ENCODE data around the gene SGMS1. TPM values are rescaled to one million over a fixed set of nuclear protein-coding genes. Genes with fewer than 3 reads are reported as not detected.

The SGMS1 gene
- total RNA-seq, 1 donor from 2014 or later: 54.7 TPM

DNA sequence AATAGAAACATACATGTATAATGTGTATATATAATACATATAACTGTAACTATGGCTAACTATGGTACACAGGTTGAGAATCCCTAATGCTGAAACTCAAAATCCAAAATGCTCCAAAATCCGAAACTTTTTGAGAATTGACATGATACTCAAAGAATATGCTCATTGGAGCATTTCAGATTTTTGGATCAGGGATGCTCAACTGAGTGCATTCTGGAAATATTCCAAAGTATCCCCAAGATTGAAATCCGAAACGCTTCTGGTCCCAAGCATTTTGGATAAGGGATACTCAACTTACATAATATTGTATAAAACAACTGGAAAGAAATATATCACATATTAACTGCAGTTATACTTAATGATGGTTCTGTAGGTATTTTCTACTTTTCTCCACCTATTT is 278.2 kb downstream of the SGMS1 start:
- DNase-seq (ENCODE audit: low spot score): no peak
- intact Hi-C loops (cut with DNase I): no loop called here
- ATAC-seq: no peak

DNA sequence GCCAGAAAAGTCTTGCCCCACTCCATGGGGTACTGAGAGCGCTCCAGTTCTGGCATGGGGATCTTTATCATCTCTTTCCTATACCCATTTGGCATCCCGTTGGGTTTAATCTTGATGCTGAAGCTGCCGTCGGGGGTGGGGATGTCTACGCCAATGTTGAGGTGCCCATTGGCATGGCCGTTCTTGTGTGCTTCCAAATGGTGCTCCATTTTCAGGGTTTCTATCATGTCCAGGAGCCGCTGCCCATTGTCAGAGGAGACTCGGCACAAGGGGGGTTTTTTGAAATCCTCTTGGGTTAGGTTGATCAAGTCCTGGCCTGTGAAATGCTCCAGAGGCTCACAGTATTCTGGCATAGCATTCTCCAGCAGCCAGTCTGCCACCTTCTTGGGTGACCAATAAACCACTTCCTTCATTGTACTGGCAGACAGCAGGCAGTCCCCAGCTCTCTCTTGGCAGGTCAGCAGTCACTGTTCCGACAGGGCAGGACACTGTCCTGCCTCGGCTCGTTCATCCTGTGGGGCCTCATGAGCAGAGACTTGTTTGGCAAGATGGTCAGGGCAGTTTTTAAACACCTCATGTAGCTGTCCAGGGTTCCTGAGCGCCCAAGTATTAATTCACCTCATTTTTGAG is 279.9 kb downstream of the SGMS1 start:
- intact Hi-C loops (cut with DNase I): no loop called here
- no peak for DNase-seq (ENCODE audit: low spot score)
- no peak for ATAC-seq

DNA sequence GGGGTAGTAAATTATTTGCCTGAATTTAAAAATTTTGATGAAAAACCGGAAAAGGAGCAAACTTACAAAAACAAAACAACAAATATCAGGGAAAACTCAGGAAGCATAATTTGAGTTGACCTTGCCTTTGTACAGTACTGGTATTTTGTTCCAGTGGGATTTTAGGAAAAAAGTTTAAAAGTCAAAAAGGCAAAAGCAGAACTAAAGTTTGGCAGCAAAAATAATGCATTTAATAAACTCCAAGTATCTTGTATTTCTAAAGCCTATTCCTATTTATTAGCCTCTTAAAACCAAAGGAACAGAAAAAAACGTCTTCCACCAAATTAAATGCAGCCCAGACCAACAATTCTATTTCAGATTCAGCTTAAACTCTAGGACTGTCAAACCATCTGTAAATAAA is 281.8 kb downstream of the SGMS1 start:
- ATAC-seq (no peak), DNase-seq (ENCODE audit: low spot score) (no peak)
- intact Hi-C loops (cut with DNase I): no loop called here

DNA sequence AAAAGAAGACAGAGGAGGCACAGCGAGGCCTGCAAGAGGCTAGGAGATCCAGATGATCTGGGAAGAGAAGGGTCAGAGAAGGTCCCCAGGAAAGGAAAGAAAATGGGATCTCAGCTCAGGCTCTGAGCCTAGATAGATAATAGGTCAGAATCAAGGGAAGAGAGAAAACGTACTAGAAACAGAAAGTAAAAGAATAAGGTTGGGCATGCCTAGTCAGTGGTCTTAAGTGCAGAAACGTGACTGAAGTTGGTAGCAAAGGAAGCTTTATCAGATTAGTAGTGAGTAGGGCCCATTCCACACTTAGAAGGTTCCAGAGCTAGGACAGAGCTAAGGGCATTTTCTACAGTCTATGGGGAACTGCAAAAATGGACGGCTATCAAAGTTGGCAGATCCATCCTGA is 287.6 kb downstream of the SGMS1 start:
- no peak for ATAC-seq
- no peak for DNase-seq (ENCODE audit: low spot score)
- intact Hi-C loops (cut with DNase I): no loop called here

DNA sequence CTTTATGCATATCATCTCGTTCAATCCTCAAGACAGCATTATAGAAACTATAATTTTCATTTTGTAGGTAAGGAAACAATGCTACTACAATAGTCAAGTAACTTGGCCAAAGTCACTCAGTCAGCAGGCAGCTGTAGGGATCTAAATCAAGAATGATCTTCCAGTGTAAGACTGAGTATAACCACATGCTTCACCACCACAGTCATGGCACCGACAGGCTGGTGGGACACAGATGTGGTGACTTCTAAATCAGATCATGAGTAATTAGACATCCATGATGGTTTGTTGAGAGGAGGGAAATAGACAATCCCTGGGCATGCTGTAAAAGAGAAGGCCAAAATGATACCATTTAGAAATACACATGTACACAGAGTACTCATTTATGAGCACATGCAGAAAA is 288.4 kb downstream of the SGMS1 start:
- intact Hi-C loops (cut with DNase I): no loop called here
- ATAC-seq: no peak
- no peak for DNase-seq (ENCODE audit: low spot score)

DNA sequence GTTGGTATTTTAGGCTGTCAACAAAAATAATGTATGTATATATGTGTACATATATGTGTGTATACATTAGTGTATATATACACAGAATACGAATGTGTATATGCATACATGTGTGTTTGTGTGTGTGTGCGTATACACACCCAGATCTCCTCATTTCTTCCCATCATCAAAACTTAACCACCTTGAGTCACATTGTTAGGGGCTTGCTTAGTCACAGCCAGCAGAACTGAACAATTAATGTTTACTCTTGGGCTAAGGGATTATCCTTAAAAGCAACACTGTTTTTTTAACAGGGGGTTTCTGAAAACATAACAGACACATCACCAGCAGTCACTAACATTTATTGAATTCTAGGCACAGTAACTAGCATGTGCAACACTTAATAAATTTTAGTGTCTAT is 289.5 kb downstream of the SGMS1 start:
- intact Hi-C loops (cut with DNase I): no loop called here
- DNase-seq (ENCODE audit: low spot score) (no peak), ATAC-seq (no peak)

DNA sequence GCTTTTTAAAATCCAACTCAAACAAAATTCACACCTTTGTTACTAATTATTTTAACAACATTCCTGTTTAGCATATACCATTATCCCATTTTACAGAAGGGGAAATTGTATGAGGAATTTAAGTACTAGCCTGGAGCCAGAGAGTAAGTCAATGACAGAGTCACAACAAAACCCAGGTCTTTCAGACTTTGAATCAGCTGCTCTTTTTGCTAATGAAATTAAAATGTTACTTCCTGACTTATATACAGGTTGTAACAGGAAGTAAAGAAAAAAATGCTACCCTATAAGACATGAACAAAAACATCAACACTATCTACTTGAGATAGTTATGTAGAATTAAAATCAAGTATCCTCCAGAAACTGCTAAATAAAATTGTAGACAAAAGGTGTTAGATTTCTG is 289.9 kb downstream of the SGMS1 start:
- no peak for ATAC-seq
- DNase-seq (ENCODE audit: low spot score): no peak
- intact Hi-C loops (cut with DNase I): no loop called here

DNA sequence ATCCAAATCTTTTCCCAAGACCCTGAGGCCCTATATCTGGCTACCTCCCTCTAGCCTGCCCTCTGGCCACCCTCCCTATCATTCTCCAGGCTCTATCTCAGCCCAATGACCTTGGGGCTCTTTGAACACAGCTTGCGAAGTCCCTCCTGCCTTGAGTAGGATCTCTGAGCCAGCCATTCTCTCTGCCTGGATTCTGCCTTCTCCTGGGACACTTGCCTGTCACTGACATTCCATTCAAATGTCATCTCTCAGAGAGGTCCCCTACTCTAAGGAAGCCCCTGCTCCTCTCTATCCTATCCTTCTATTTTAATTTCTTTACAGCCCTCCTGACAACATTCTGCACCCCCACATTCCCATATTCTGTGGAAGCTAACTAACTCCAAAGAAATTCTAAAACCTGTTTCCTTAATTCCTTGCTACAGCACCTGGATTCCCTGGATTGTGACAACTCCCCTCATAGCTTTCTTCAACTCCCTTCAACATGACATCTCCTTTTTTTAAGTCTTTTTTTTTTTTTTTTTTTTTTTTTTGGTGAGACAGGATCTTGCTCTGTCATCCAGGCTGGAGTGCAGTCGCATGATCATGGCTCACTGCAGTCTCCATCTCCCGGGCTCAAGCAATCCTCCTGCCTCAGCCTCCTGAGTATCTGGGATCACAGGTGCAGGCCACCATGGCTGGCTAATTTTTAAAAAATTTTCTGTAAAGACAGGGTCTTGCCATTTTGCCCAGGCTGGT is 291.5 kb downstream of the SGMS1 start:
- ATAC-seq: no peak
- intact Hi-C loops (cut with DNase I): no loop called here

DNA sequence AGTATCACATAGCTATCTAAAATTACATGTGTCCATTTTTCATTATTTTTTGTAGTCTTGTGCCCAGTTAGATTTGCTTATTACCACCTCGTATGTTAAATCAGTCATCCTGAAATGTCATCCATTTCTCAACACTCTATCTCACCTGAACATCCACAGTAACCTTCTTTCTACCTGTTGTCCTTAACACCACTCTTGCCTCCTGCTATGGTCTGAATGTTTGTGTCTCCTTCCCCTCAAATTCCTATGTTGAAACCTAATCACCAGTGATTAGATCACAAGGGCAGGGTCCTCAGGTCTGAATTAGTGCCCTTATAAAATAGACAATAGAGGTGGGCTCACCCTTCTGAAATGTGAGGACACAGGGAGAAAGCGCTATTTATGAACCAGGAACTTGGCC is 292.3 kb downstream of the SGMS1 start:
- ATAC-seq (no peak), DNase-seq (ENCODE audit: low spot score) (no peak)
- intact Hi-C loops (cut with DNase I): no loop called here

More for the DNA sequence above, 291.5 kb downstream of the SGMS1 start:
- no peak for DNase-seq (ENCODE audit: low spot score)

DNA sequence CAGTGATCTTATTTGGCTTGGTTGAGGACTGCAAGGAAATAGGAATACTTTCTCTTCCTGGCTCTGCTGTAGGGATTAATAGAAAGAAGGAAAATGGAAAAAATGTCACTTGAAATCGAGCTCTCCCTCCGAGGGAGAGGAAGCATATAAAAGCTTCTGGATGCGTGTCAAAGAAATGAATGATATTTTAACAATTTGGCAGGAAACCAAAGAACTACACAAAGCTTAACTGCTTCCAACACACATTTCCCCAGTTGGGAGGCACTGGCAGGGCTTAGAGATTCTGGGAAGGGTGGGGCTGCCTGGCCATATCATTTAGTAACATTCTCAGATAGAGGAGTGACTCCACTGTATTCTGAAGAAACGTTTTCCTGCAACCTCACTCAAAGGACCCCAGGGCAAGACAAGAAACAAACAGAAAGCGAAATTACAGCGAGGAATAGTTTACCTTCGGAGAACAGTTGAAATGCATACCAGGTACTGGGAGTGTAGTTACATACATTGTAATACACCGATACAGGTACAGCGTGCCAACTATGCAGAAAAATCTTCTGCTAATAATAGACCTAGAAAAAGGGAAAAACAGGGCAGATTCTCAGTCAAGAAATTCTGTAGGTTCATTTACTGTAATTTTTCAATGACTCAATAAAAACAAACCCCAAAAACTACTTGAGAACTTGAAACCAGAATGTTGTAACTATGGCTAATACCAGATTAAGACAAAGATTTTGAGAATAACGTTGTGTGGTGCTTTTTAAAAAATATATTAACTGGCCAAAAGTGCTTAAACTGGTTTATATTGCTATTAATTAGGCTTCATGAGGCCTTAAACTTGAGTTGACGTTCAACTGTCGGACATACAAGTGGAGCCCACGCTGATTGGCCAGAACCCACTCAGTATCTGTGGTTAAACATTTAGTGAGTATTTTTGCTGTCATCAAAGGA is 296.7 kb downstream of the SGMS1 start:
- intact Hi-C loops (cut with DNase I): no loop called here
- no peak for DNase-seq (ENCODE audit: low spot score)
- peak; percentile 86 for ATAC-seq

DNA sequence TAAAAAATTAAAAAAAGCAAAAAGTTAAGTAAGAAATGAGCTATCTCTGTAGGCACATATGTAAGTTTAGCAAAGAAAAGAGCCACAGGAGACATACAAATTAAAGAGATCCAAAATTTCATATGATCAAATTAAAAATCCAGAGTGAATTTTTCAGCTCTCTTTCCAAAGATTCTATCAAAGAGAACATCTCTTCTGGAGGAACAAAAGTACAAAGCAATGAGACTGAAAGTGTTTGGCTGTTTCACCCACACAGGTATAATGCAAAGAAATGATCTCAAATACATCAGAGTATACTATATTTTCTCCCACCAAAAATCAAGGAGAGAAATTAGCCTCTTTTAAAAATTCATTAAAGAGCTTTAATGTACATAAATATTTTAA is 297.6 kb downstream of the SGMS1 start:
- intact Hi-C loops (cut with DNase I): no loop called here
- ATAC-seq (no peak), DNase-seq (ENCODE audit: low spot score) (no peak)

DNA sequence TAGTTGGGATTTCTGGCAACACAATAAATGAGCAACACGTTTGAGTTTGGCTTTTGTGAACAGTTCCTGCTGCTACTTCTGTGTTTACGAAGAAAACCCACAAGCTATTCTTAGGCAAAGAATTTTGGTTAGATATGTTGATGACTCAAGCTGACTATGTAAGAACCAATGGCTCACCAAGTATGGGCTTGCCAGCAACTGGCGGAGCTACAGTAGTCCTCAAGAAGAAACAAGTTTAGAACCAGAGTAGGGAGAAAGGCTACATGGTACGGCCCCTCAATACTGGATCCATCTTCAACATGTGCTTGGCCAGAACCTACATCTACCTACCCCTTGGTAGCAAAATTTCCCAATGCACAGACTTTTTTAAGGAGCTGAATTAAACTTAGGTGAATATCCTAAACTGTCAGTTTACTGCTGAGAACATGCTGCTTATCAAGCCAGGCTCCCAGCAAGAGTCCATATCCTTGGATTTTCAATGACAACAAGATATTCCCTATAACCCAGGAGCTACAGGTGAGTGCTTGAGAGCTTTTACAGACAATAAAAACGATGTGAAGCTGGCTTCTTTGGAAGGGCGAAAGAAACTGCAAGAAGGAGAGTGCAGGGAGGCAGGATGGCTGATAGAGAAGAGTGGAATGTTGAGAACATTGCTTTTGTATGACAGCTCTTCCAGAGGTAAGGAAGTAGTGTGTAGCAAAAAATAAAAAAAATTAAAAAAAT is 298.1 kb downstream of the SGMS1 start:
- intact Hi-C loops (cut with DNase I): no loop called here
- DNase-seq (ENCODE audit: low spot score) (no peak), ATAC-seq (peak; percentile 70)

DNA sequence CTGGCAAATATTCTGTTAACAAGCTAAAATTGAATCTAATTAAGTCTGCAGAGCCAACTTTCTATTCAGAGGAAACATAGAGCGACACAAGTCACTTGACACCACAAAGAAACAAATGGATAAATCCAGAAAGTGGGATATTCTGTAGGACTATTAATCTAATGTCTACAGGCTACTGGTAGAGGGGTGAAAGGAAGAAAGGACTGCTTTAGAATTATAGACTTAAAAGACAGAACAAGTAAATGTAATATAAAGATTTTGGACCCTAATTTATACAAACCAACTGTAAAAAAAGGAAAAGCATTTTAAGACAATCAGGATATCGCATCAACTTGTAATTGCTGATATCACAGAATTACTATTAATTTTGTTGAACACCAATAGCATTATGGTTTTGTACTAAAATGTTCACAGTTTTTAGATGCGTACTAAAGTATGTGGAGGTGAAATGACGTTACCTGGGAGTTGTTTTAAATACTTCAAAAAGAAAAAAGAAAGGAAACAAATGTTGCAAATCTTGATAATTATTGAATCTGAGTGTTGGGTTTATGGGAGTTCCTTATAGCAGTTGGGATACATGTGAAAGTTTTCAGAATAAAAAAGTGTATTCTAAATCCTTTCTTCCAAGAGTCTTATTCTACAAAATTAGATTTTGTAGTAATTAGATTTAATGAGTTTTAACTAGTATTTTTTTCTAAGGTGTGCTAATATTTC is 298.9 kb downstream of the SGMS1 start:
- intact Hi-C loops (cut with DNase I): no loop called here
- no peak for ATAC-seq
- DNase-seq (ENCODE audit: low spot score): no peak

DNA sequence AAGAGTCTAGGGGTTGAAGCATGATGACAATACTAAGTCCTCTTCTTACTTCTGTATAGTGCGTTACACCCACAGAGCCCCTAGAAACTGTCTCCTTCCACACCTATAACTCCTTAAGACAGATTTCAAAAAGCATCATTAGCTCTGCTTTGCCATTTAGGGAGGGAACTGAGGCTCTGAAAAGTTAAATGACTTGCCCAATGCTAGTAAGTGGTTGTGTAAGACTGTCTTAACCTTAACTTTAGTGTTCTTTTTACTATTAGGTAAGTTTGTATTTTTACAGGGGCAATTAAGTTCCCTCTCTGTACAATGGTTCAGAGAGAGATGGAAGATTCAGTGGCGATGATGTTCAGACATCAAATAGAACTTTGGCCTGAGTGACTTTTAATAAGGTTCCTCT is 299.7 kb downstream of the SGMS1 start:
- DNase-seq (ENCODE audit: low spot score) (no peak), ATAC-seq (no peak)
- intact Hi-C loops (cut with DNase I): no loop called here

DNA sequence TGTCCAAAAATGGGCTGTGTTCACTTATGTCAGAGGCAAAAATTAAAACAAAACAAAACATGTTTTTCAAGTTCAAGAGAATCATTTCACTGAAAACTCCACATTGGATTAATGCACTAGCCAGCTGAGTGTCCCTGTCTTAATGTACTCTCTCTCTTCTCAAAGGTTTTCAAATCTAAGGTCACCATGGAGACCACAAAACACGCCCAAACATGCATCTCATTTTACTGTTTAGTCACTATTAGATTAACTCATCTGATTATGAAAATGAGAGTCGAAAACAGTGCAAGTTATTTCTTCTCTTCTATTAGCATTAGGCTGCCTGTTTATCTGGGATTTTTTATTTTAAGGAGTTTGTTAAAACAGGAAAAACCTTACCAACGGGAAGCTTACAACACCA is 301.7 kb downstream of the SGMS1 start:
- intact Hi-C loops (cut with DNase I): no loop called here
- ATAC-seq: no peak
- no peak for DNase-seq (ENCODE audit: low spot score)

DNA sequence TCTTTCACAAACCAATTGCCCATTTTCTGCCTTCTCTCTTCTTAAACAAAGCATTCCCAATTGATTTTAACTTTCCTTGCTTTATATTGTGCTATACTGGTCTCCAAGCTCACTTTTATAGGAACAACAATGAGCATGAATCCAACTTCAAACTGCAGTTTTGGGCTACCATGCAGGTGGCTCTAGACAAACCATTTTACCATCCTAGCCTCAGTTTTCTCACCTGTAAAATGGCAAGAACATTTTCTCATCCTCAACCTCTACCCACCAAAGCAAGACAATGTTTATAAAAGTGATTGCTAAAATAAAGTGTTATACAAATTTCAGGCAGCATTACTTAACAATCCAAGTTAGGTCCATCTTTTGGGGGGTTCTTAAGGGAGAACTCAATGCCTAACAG is 305.6 kb downstream of the SGMS1 start:
- ATAC-seq: no peak
- intact Hi-C loops (cut with DNase I): no loop called here
- DNase-seq (ENCODE audit: low spot score): no peak

DNA sequence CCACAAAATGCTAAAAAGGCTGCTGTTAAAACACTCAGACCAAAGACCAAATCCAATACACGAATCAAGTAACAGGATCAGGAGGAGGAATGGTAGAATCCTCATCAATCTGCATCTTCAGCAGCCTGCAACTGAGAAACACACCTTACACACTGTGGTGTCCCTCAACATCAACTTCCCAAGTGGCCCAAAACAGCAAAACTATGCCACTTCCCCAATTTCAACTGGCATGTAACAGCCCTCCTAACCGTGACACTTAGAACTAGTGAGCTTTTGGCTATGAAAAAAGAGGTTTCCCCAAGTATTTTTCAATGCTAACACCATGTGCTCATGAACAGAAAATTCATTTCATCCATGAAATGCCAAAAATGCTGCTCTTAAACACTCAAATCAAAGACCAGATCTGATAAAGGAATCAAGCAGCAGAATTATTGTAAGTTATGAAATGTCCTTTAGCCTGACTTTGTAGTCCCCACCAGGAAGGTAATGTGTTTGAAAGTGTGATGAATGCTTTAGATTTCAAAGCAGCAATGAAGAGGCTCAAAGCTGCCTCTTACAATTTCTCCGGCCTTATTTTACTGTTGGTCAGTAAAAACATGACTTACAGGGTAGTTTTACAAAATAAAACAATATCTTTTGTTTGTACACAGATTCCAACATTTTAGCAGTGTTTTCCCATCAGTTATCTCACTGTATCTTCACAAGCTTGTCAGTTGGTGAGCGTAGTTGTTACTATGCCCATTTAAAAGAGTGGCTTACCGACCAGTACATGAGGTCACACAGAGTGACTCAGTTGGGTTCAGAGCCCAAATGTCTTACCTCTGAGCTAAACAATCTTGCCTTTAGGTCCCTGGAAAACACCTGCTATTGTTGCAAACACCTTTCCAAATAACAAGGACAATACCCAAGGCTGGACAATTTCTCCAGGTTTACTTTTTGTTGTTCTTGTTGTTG is 306.8 kb downstream of the SGMS1 start:
- intact Hi-C loops (cut with DNase I): no loop called here
- DNase-seq (ENCODE audit: low spot score) (no peak), ATAC-seq (no peak)

DNA sequence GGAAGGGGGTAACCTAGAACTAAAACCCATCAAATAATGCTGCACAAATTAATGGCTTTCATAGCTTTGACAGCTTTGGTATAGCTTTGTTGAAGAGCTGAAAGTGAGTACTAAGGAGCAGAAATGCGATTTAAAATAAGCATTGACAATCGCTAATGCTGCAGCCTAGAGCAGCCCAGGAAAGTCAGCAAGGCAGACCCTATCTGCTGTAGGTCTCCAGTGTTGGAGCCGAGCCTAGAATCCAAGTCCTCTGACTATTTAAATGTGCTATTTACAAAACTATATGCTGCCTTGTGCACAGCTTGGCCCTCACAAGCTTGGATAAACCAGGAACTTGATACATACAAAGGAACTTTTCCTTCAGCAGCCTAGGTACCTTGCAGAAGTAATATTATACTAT is 307.6 kb downstream of the SGMS1 start:
- intact Hi-C loops (cut with DNase I): no loop called here
- ATAC-seq (no peak), DNase-seq (ENCODE audit: low spot score) (no peak)

Measured in sciatic nerve (tissue), 2 donors.